Jurkat, Clone E6-1 (cell line): ENCODE results near the gene BRD1.
"Not testable (repeated sequence)": the region's sequence is repeated elsewhere in the genome, so short reads cannot be mapped to it uniquely, and the experiment has no call there.

Experiments used
- DNase-seq: peaks from one replicate; pipeline ENCODE4 v3.0.0-alpha.2; 2011; ENCODE audit warnings: low read depth, low spot score
- H3K4me3 ChIP-seq: 2 replicates; pipeline ENCODE4 v1.5.1; 2011; ENCODE audit warnings: mild to moderate bottlenecking, low read length, control low read depth, moderate library complexity

Gene BRD1

GRCh38 chr22:49763138-49763537, 64.5 kb downstream of the BRD1 start:
- no peak for DNase-seq
- no peak overlapping the region for H3K4me3 ChIP-seq

DNA sequence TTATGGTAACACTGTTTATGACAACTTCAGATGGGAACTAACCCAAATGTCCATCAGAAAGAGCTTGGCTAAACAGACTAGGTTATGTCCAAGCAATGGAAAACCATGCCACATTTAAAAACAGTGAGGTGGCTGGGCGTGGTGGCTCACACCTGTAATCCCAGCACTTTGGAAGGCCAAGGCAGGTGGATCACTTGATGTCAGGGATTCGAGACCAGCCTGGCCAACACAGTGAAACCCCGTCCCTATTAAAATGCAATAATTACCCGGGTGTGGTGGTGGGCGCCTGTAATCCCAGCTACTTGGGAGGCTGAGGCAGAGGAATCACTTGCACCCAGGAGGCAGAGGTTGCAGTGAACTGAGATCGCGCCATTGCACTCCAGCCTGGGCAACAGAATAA, 65.1 kb downstream of the BRD1 start:
- H3K4me3 ChIP-seq, DNase-seq: not testable (repeated sequence)

- no peak overlapping the region for H3K4me3 ChIP-seq
- DNase-seq: no peak
Observed at GRCh38 chr22:49761836-49762235, 65.8 kb downstream of the BRD1 start.

DNA sequence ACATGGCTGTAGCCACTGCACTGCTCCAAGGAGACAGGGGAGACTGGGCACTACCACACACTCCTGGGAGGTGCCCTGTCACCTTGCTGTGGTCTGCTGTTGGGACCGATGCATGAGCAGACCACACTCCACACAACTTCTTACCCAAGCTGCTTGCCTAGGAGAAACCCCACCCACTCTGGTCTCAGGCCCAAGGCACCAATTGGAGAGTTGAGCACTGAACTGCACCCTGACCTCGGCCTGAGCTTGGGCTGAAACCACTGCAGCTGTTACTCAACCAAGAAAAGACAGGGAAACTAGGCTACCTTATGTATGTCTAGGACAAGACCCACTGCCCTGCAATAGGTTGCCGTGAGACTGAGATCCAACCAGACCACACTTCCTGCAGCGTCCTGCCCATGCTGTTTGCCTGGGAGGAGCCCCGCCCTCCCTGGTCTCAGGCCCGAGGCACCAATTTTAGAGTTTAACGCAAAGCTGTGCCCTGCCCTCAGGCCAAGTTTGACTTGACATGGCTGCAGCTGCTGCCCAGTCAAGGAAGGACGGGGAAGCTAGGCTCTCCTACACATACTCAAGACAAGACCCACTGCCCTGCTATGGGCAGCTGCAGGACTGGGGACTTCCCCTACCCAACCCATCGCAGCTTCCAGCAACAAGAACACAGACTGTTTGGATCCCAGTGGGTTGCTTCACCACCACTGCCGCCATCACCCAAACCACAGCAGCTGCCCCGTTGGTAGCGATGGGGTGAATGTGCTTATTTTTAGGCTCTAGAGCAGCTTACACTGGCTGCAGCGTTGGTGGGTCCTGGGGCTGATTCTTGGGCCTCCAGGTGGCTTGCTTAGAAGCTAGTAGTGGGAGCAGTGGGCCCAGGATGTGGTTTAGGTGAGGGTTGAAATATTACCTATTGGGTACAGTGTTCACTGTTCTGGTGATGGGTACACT, 66.8 kb downstream of the BRD1 start:
- no peak overlapping the region for H3K4me3 ChIP-seq
- DNase-seq: peak; percentile 77

DNA sequence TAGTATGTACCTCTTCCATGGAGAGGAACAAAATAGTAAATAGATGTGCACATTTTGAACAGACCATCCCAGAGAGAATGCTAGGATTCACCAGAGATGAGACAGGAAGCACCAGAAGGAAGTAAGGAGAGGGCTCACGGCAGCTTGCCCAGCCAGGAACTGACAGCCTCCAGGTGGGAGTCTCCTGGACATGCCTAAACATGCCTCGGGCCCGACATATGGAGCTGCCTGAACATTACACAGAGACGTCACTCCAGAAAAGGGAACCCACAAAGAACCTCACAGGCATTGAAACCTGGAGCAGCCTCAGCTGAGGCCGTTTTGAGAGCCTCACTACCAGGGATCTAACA, 67.4 kb downstream of the BRD1 start:
- DNase-seq: no peak
- H3K4me3 ChIP-seq: no peak overlapping the region

- no peak overlapping the region for H3K4me3 ChIP-seq
- DNase-seq: no peak
Observed at GRCh38 chr22:49756676-49757075, 71.0 kb downstream of the BRD1 start.

- no peak overlapping the region for H3K4me3 ChIP-seq
- DNase-seq: no peak
Observed at GRCh38 chr22:49756201-49756600, 71.5 kb downstream of the BRD1 start.

DNA sequence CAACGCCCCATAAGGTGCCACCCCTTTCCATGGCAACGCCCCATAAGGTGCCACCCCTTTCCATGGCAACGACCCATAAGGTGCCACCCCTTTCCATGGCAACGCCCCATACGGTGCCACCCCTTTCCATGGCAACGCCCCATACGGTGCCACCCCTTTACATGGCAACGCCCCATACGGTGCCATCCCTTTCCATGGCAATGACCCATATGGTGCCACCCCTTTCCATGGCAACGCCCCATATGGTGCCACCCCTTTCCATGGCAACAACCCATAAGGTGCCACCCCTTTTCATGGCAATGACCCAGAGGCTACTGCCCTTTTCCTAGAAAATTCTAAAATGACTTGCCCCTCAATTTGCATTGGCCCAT, 72.1 kb downstream of the BRD1 start:
- H3K4me3 ChIP-seq: no peak overlapping the region
- no peak for DNase-seq

- no peak for DNase-seq
- H3K4me3 ChIP-seq: no peak overlapping the region
Observed at GRCh38 chr22:49754696-49755630, 72.7 kb downstream of the BRD1 start.

DNA sequence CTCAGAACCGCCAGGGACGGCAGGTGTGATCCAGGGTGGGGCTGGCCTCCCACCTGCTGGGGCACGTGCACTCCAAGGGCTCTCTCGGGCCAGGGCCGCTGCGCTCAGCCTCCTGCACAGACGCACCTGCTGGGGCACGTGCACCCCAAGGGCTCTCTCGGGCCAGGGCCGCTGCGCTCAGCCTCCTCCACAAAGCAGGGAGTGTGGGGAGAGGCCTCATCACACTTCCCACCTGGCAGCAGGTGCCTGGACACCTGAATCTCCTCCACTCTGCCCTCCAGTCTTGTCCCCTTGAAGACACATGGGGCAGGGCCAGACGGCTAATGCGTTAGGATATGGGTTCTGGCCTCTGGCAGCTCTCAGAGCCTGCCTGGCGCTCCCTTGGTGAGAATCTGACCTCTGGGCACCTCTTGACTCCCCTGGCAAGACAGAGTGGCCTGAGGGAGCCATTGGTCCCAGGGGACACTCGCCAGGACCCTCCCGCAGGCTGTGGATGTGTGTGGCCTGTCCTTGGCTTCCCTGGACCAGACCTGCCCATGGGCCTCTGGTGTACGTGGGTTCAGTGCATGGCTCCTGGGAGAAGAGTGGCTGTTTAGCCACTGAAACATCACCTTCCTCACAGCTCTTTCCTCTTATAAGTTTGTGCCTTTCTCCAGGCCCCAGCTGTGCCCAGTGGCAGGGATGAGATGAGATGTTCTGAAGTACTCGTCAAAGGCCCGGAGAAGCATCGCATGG, 73.5 kb downstream of the BRD1 start:
- H3K4me3 ChIP-seq: no peak overlapping the region
- no peak for DNase-seq

- no peak overlapping the region for H3K4me3 ChIP-seq
- no peak for DNase-seq
Observed at GRCh38 chr22:49753276-49753890, 74.3 kb downstream of the BRD1 start.

DNA sequence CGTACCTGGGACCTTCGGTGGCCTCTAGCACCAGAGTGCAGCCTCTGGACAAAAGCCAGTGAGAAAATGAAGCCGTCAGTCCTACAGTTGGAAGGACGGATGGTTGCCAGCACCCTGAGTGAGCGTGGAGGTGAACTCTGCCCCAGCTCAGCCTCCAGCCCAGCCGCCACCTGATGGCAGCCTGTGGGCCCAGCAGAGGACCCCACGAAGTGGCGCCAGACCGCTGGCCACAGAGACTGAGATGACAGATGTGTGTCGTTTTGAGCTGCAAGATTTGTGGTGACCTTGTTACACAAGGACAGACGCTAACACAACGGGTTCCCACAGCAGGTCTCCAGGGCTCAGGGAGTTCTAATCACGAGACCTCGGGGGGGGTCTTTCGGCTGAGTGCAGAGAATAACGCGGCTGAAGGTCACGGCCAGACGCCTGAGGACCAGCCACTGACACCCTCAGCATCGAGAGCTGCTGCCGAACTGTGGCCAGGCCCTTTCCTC, 75.0 kb downstream of the BRD1 start:
- no peak overlapping the region for H3K4me3 ChIP-seq
- no peak for DNase-seq

- no peak overlapping the region for H3K4me3 ChIP-seq
- no peak for DNase-seq
Observed at GRCh38 chr22:49751966-49752597, 75.6 kb downstream of the BRD1 start.

- no peak for DNase-seq
Observed at GRCh38 chr22:49751318-49751965, 76.2 kb downstream of the BRD1 start.

GRCh38 chr22:49749885-49750510, 77.7 kb downstream of the BRD1 start:
- DNase-seq: no peak
- H3K4me3 ChIP-seq: no peak overlapping the region

More at GRCh38 chr22:49751318-49751965, 76.2 kb downstream of the BRD1 start:
- no peak overlapping the region for H3K4me3 ChIP-seq

DNA sequence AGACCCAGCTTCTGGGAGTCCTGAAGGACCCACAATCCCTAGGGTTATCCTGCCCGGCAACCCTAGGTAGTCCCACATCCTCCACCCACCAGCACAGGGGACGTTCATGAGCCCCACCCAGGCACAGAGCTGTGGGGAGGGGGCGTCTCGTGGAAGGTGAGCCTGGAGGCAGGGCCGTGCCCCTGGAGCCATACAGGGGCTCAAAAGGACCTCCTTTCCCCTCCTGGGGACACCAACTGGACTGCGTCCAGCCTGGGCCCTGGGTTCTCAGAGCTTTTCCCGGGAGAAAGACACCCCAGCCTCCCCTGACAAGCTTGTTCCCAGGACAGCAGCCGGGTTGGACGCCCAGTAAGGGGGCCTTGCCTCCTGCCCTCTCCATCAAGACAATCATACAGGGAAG, 78.4 kb downstream of the BRD1 start:
- DNase-seq: no peak
- H3K4me3 ChIP-seq: no peak overlapping the region

DNA sequence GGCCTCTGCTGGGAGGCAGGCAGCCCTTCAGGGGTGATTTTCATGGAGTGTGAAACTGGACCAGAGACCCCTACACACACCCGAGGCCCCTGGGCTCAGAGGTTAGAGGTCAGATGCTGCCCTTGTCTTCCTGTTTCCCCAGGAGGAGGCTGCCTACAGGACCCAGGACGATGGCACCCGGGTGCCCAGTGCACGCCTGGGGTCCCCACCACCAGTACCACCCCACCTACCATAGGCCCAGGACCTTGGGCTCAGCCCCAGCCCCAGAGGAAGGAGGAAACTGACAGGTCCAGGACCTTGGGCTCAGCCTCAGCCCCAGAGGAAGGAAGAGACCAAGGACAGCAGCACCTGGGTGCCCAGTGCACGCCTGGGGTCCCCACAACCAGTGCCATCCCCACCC, 79.2 kb downstream of the BRD1 start:
- DNase-seq: no peak
- H3K4me3 ChIP-seq: no peak overlapping the region

DNA sequence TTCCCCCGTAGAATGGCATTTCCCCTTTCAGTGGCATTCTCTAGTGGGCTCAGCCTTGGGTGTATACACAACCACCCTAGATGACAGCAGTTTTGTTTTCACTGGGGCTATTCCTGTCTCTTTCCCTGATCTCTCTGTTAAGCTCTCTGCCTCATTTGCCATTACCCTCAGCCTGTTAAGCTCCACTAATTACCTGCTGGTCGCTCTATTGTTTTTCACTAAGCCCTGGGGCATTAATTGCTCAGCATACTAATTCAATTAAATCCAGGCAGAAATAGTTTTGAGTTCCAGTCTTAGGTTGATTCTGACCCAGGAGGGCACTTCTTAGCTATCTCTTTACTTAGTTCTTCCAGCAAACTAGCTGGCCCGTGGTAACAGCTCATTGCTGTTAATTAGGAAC, 80.0 kb downstream of the BRD1 start:
- no peak for DNase-seq
- H3K4me3 ChIP-seq: no peak overlapping the region
